SK-N-MC (cell line): ENCODE measurements around the gene AURKAIP1.
A peak's percentile ranks its signal among the peaks of the same experiment; 100 is the strongest.

Experiments
- DNase-seq: peaks from one replicate; pipeline ENCODE4 v3.0.0-alpha.2; 2011; ENCODE audit warnings: low read depth, low spot score
- H3K27ac ChIP-seq: fragments of 200-600 bp; sonication (generic); 2 replicates; pipeline ENCODE4 v1.5.1; 2016; ENCODE audit warnings: mixed run types
- H3K36me3 ChIP-seq: fragments of 200-600 bp; sonication (generic); 2 replicates; pipeline ENCODE4 v1.6.1; 2017; ENCODE audit warnings: antibody characterized with exemption, low read length, mixed read lengths; ENCODE audit not compliant: insufficient read depth
- H3K4me3 ChIP-seq: fragments of 200-600 bp; sonication (generic); 2 replicates; pipeline ENCODE4 v1.5.1; 2016
- H3K9ac ChIP-seq: fragments of 200-600 bp; sonication (generic); 2 replicates; pipeline ENCODE4 v1.8.0; 2017; ENCODE audit warnings: mixed run types, mixed read lengths; ENCODE audit not compliant: insufficient read length
- H3K9me3 ChIP-seq: fragments of 200-600 bp; sonication (generic); 2 replicates; pipeline ENCODE4 v1.6.1; 2017; ENCODE audit warnings: low read depth, mild to moderate bottlenecking, antibody characterized with exemption, low read length, moderate library complexity, mixed read lengths
- EZH2 ChIP-seq: fragments of 200-600 bp; sonication (generic); IDR thresholded peaks from one replicate; pipeline ENCODE4 v1.6.1; 2017; ENCODE audit warnings: antibody characterized with exemption
- FOXP2 ChIP-seq: optimal IDR thresholded peaks from 2 replicates; pipeline ENCODE3; 2011; ENCODE audit warnings: mild to moderate bottlenecking, moderate library complexity; ENCODE audit not compliant: insufficient read depth; ENCODE audit errors: extremely low read length, control extremely low read depth
- POLR2AphosphoS5 ChIP-seq: IDR thresholded peaks from 2 replicates; pipeline ENCODE4 v1.6.1; 2012; ENCODE audit warnings: mild to moderate bottlenecking, low read depth, low read length, borderline replicate concordance

Gene AURKAIP1

DNA sequence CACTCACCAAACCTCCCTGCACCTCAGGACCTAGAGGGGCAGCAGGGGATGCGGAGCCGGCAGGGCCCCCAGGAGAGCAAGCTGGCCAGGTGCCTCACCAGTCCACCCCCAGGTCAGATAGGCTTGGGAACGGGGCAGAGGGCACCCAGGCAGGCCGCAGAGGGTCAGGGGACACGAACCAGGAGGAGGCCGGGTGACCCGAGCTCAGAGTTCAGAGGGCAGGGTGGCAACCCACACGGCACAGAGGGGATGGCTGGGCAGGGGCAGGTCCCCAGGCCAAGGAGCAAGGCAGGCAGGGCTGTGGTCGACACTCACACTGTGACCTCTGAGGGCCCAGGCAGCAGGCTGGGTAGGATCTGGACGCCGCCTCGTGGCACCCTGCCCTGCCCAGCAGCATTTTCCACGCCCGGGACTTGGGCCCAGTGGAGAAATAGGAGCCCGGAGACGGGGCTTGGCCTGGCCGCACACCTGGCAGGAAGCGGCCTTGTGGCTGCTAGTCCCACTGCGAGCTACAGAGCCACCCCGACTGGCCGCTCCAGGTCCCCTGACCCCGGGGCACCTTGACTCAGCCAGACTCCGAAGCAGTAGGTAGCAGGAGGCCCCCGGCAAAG is 31.1 kb downstream of the AURKAIP1 start:
- Histone ChIP-seq H3K9me3 (no peaks in the 10 kb centered on the region), H3K36me3 (no peaks in the 10 kb centered on the region; the same call in 1 of the 2 replicates), H3K27ac (no peak overlapping the region), H3K4me3 (no peak overlapping the region), H3K9ac (no peak overlapping the region)
- TF ChIP-seq EZH2 (no peak), POLR2AphosphoS5 (no peak), FOXP2 (no peak)
- no peak for DNase-seq

DNA sequence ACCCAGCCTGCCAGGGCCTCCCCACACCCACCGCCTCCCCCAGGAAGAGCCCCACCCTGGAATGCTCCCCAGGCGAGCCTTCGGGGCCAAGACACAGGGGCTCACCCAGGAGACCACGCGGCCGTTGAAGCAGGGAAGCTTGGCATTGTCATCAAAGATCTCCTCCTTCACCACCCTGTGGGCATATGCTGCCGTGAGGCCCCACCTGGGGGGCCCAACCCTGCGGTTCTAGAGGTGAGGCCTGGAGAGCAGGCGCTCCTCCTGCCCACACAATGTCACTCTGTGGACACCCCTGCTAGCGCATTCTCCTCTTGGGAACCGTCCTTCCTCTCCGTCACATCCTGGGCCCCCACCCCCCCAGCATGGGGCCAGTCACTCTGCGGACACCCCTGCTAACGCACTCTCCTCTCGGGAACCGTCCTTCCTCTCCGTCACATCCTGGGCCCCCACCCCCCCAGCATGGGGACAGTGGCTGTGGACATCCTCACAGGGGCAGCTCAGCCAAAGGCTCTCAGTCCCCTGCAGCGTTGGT is 32.4 kb downstream of the AURKAIP1 start:
- H3K36me3 ChIP-seq: no peaks in the 10 kb centered on the region; the same call in 1 of the 2 replicates
- no peak overlapping the region for H3K27ac ChIP-seq
- H3K4me3 ChIP-seq: no peak overlapping the region
- DNase-seq: no peak
- H3K9ac ChIP-seq: no peak overlapping the region
- no peak for TF ChIP-seq POLR2AphosphoS5
- no peak for TF ChIP-seq FOXP2
- TF ChIP-seq EZH2: no peak
- no peaks in the 10 kb centered on the region for H3K9me3 ChIP-seq

DNA sequence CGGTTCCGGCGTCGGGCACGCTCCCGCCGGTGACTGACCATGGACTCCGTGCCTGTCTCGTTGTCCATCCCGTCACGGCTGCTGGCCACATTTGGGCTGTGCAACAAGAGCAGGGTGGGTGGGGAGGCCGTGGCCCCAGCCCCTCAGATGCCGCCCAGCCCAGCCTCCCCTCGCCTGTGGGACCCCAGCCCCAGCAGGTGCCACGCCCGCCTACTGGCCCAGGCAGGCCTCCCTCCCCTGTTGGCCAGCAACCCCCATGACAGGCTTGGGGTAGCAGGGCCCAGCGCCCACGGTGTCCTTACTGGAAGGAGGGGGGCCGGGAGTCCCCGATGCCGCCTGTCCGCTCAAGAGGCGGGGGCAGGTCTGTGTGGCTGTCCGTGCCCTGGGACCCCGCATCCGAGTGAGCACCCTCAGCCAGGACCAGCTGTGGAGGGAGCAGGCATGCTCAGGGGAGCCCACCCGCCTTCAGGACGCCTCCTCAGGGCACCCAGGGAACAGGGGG is 32.9 kb downstream of the AURKAIP1 start:
- Histone ChIP-seq H3K9ac (no peak overlapping the region), H3K4me3 (no peak overlapping the region), H3K9me3 (no peaks in the 10 kb centered on the region), H3K36me3 (peaks cover 3% of the 10 kb centered on the region; the same call in 1 of the 2 replicates), H3K27ac (no peak overlapping the region)
- TF ChIP-seq EZH2 (no peak), POLR2AphosphoS5 (no peak), FOXP2 (no peak)
- no peak for DNase-seq

DNA sequence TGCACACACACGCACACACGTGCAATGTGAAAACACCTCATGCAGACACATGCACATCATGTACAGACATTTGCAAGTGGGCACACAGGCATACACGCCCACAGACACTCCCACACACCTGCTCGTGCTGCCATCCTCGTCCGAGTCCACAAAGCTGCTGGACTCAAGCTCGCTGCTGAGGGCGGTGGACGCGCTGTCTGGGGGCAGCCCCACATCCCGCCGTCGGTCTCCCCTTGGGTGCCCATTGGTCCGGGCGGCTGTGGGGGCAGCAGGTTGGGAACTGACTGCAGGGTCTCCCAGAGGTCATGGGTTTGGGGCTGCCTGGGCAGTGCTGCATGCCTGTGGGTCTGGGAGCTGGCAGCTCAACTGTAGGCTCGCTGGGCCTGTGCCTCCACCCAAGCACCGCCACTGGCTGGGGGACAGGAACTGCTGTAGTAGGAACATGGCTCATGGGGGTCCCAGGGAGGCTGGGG is 33.4 kb downstream of the AURKAIP1 start:
- H3K9me3 ChIP-seq: no peaks in the 10 kb centered on the region
- H3K36me3 ChIP-seq: peaks cover 3% of the 10 kb centered on the region; the same call in 1 of the 2 replicates
- no peak overlapping the region for H3K4me3 ChIP-seq
- TF ChIP-seq POLR2AphosphoS5: no peak
- no peak for TF ChIP-seq EZH2
- no peak for TF ChIP-seq FOXP2
- no peak overlapping the region for H3K9ac ChIP-seq
- DNase-seq: no peak
- no peak overlapping the region for H3K27ac ChIP-seq

DNA sequence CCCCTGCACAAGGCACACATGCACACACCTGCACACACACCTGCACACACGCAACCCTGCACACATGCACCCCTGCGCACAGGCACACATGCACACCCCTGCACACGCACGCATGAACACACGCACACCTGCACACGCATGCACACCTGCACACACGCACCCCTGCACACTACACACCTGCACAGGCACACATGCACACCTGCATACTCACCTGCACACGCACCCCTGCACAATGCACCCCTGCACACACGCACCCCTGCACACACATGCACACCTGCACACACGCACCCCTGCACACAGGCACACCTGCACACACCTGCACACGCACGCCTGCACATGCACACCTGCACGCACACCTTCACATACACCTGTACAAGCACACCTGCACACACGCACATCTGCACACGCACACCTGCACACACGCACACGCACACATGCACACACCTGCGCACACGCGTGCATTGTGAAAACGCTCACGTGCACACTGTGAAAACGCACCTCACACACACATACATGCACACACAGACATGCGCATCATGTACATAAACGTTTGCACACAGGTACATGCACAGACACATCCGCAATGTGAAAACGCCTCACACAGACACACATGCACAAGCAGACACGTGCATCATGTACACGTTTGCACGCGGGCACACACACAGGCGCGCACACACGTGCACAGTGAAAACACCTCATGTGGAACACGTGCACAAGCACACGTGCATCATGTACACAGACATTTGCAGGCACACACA is 34.0 kb downstream of the AURKAIP1 start:
- DNase-seq: no peak
- Histone ChIP-seq H3K27ac (no peak overlapping the region), H3K9me3 (no peaks in the 10 kb centered on the region), H3K9ac (no peak overlapping the region), H3K36me3 (peaks cover 3% of the 10 kb centered on the region; the same call in 1 of the 2 replicates), H3K4me3 (no peak overlapping the region)
- TF ChIP-seq EZH2 (no peak), POLR2AphosphoS5 (peak; percentile 9; the same call in 1 of the 2 replicates), FOXP2 (no peak)

DNA sequence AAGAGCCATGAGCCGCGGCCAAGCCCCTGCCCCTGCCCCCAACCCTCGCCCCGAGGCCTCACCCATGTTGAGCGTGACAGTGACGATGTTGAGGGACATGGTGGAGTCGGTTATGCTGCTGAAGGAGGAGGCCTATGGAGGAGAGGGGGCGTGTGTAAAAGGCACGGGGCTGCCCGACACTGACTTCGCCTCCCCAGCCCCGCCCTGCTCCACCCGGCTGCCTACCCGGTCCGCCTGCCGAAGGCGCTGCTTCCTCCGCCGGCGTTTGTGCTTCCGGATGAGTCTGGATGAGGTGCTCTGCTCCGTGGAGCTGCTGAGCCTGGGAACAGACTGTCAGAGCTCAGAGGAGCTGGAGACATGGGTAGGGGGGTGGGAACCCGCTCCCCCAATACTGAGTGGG is 34.8 kb downstream of the AURKAIP1 start:
- no peak overlapping the region for H3K27ac ChIP-seq
- peaks cover 3% of the 10 kb centered on the region; the same call in 1 of the 2 replicates for H3K36me3 ChIP-seq
- H3K9ac ChIP-seq: no peak overlapping the region
- no peak for TF ChIP-seq EZH2
- no peak for TF ChIP-seq POLR2AphosphoS5
- no peak for TF ChIP-seq FOXP2
- no peaks in the 10 kb centered on the region for H3K9me3 ChIP-seq
- H3K4me3 ChIP-seq: no peak overlapping the region
- DNase-seq: no peak

DNA sequence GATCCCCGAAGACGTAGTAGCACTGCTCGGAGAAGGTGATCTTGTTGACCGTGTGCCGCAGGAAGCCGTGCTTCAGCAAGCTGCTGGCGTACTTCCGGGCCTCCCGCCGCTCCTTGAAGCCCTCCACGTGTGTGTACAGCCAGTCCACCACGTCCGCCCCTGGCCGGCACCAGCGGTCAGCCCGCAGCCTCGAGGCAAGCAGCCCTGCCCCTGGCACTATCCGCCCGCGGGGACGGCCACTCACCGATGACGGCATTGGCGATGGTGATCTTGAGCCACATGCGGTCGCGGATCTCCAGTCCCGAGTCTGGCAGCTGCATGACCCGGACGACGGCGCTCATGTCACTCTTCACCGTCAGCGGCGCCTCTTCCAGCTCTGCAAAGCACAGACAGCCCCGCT is 36.7 kb downstream of the AURKAIP1 start:
- Histone ChIP-seq H3K9ac (no peak overlapping the region), H3K4me3 (no peak overlapping the region), H3K36me3 (peaks cover 3% of the 10 kb centered on the region; the same call in 1 of the 2 replicates), H3K9me3 (no peaks in the 10 kb centered on the region), H3K27ac (no peak overlapping the region)
- TF ChIP-seq POLR2AphosphoS5: no peak
- no peak for TF ChIP-seq EZH2
- no peak for TF ChIP-seq FOXP2
- DNase-seq: no peak

DNA sequence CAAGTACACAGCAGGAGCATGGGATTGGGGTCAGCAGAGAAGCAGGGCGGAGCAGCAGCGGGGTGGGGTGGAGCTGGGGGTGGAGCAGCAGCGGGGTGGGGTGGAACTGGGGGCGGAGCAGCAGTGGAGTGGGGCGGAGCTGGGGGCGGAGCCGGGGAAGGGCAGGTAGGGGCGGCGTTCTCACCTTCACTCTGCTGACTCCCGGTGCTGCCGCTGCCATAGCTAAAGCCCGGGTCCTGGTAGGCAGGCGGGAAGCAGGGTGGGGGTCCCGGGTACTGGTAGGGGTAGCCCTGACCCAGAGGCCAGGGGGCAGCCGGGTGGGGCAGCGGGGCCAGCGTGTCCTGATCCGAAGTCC is 37.2 kb downstream of the AURKAIP1 start:
- no peak for TF ChIP-seq FOXP2
- no peak for TF ChIP-seq EZH2
- no peak for TF ChIP-seq POLR2AphosphoS5
- H3K9ac ChIP-seq: no peak overlapping the region
- no peak for DNase-seq
- no peaks in the 10 kb centered on the region for H3K9me3 ChIP-seq
- peaks cover 3% of the 10 kb centered on the region; the same call in 1 of the 2 replicates for H3K36me3 ChIP-seq
- H3K27ac ChIP-seq: no peak overlapping the region
- H3K4me3 ChIP-seq: no peak overlapping the region
